Ascending aorta (tissue), 2 donors: ENCODE measurements around the gene SRGAP1. TPM values are rescaled to one million over a fixed set of nuclear protein-coding genes. Genes with fewer than 3 reads are reported as not detected.

Source experiments
- DNase-seq, 2 donors: peaks; one replicate each; pipeline ENCODE4 v3.0.0-alpha.2; 2019; ENCODE audit warnings: low spot score in 2 of 2
- H3K27ac ChIP-seq, 2 donors: fragments of 200-600 bp; sonication (generic); one replicate each; pipeline ENCODE4 v1.5.1; 2016 to 2017; ENCODE audit warnings: mild to moderate bottlenecking in 1 of 2
- H3K27me3 ChIP-seq: fragments of 200-600 bp; sonication (generic); one replicate; pipeline ENCODE4 v1.5.1; 2017
- H3K36me3 ChIP-seq, 2 donors: fragments of 200-600 bp; sonication (generic); one replicate each; pipeline ENCODE4 v1.5.1; 2016
- H3K4me1 ChIP-seq, 2 donors: fragments of 200-600 bp; sonication (generic); one replicate each; pipeline ENCODE4 v1.5.1; 2016 to 2017; ENCODE audit warnings: mild to moderate bottlenecking in 1 of 2
- H3K4me3 ChIP-seq, 2 donors: fragments of 200-600 bp; sonication (generic); one replicate each; pipeline ENCODE4 v1.5.1; 2016 to 2017; ENCODE audit warnings: mild to moderate bottlenecking in 1 of 2
- H3K9me3 ChIP-seq, 2 donors: fragments of 200-600 bp; sonication (generic); one replicate each; pipeline ENCODE4 v1.5.1; 2016
- intact Hi-C: fragments of 100-400 bp; cut with DNase I; formaldehyde crosslinking; loops from one replicate; pipeline ENCODE4 v1.15.1; 2023
- total RNA-seq: library from RNA; depleted of rRNA; stranded (reverse); fragments of >200 nt; gene quantifications from one replicate; pipeline ENCODE4 v1.1.0, GENCODE V29; 2016
- TF ChIP-seq, protein P1 (sequence below), 3 experiments: fragments of 200-600 bp in 2 of 3; fragments of 450-650 bp in 1 of 3; sonication (generic) in 2 of 3; IDR thresholded peaks; one replicate each; pipeline ENCODE4 v1.5.1; 2016 to 2019; ENCODE audit warnings: antibody characterized with exemption in 3 of 3, mild to moderate bottlenecking in 1 of 3, moderate library complexity in 1 of 3

The SRGAP1 gene
- total RNA-seq, 1 donor from 2014 or later, result 5.5 TPM

DNA sequence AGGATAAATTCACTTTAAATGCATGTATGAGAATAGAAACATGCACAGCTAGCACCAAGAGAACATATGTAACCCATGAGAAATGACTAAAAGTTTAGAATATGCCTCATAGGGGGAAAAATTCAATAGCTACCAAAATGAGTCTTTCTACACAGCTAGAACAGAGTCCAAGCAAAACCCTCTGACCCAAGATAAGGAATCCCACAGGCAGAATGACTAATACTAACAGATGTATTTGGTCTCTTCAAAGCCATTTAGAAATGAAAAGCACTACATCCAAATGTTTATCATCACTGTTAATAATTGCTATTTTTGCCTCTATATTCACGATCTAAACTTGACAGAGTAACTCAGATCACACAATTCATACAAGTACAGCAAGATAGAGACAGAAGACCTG lies 333.6 kb downstream of the SRGAP1 start:
- no peaks in the 10 kb centered on the region for H3K36me3 ChIP-seq
- H3K4me1 ChIP-seq, result peaks cover 0 to 9% of the 10 kb centered on the region in 2 donors
- TF ChIP-seq, protein P1, sequence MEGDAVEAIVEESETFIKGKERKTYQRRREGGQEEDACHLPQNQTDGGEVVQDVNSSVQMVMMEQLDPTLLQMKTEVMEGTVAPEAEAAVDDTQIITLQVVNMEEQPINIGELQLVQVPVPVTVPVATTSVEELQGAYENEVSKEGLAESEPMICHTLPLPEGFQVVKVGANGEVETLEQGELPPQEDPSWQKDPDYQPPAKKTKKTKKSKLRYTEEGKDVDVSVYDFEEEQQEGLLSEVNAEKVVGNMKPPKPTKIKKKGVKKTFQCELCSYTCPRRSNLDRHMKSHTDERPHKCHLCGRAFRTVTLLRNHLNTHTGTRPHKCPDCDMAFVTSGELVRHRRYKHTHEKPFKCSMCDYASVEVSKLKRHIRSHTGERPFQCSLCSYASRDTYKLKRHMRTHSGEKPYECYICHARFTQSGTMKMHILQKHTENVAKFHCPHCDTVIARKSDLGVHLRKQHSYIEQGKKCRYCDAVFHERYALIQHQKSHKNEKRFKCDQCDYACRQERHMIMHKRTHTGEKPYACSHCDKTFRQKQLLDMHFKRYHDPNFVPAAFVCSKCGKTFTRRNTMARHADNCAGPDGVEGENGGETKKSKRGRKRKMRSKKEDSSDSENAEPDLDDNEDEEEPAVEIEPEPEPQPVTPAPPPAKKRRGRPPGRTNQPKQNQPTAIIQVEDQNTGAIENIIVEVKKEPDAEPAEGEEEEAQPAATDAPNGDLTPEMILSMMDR (IDR thresholded peaks at IDR 0.05), result no peak
- H3K9me3 ChIP-seq, result no peaks in the 10 kb centered on the region
- DNase-seq, result no peak
- no peaks in the 10 kb centered on the region for H3K27me3 ChIP-seq
- H3K4me3 ChIP-seq, result no peak overlapping the region
- no peak overlapping the region for H3K27ac ChIP-seq
- intact Hi-C loops, result no loop called here

DNA sequence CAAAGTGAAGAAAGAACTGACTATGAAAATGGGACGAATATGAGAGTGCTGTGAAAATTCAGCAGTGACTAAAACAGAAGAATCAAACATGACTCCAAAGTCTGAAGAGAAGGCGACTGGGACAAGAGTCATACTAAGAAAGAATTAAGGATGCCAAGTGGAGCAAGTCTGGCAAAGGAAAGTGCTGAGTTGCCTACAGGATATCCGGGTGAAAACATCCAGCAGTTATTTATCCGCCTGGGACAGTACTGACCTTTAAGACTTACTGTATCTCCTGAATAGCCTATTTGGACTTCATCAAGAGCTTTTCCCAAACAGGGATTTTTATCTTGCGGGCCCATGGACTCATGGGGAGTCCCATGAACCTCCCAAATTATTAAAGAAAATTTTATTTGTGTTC lies 336.5 kb downstream of the SRGAP1 start:
- H3K36me3 ChIP-seq, result no peaks in the 10 kb centered on the region
- H3K4me1 ChIP-seq, result peaks cover 0 to 9% of the 10 kb centered on the region in 2 donors
- H3K9me3 ChIP-seq, result no peaks in the 10 kb centered on the region
- peak in 1 of 2 donors; percentile 74 for DNase-seq
- peak overlapping the region; percentile 73 to 84 for H3K27ac ChIP-seq
- H3K27me3 ChIP-seq, result no peaks in the 10 kb centered on the region
- H3K4me3 ChIP-seq, result peak overlapping the region in 1 of 2 donors; percentile 48
- intact Hi-C loops, result loop anchor here (1.0 to 2.0 kb wide), 3 partner anchors 41 to 338 kb away; partner anchors contain the start of gene KICS2
- TF ChIP-seq, protein P1 (IDR thresholded peaks at IDR 0.05), result no peak

GRCh38 chr12:64181430-64182291 lies 337.2 kb downstream of the SRGAP1 start:
- H3K9me3 ChIP-seq, result no peaks in the 10 kb centered on the region
- TF ChIP-seq, protein P1 (IDR thresholded peaks at IDR 0.05), result peak; percentile 22 to 58 (median 35)
- H3K36me3 ChIP-seq, result no peaks in the 10 kb centered on the region
- intact Hi-C loops, result loop anchor here (1.0 to 2.0 kb wide), 4 partner anchors 41 to 338 kb away; partner anchors contain the start of genes KICS2 and XPOT
- peak overlapping the region; percentile 73 to 84 for H3K27ac ChIP-seq
- peak in 1 of 2 donors; percentile 83 for DNase-seq
- H3K27me3 ChIP-seq, result no peaks in the 10 kb centered on the region
- peaks cover 0 to 9% of the 10 kb centered on the region in 2 donors for H3K4me1 ChIP-seq
- H3K4me3 ChIP-seq, result peak overlapping the region in 1 of 2 donors; percentile 48

GRCh38 chr12:64184216-64184615 lies 339.7 kb downstream of the SRGAP1 start:
- intact Hi-C loops, result no loop called here
- no peak overlapping the region for H3K4me3 ChIP-seq
- H3K36me3 ChIP-seq, result no peaks in the 10 kb centered on the region

DNA sequence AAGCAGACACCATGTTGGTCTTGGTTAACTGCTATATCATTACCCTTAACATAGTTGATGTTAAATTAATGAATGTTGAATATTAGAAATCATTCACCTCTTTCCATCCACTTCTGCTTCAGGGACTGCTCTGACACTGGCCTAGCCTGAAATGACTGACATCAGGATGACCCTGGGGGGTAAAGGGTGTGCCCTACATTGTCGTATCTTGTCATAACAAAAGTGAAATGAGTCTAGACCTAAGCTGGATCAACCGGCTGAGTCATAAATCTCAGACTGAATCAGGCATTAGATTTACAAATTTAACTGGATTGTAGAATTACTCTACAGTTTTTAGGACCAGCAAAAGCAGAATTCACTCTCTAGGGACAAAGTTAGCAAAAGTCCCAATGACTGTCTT lies 342.3 kb downstream of the SRGAP1 start:
- TF ChIP-seq, protein P1 (IDR thresholded peaks at IDR 0.05), result no peak
- no peak for DNase-seq
- H3K4me3 ChIP-seq, result no peak overlapping the region
- H3K9me3 ChIP-seq, result no peaks in the 10 kb centered on the region
- H3K36me3 ChIP-seq, result no peaks in the 10 kb centered on the region
- H3K27me3 ChIP-seq, result no peaks in the 10 kb centered on the region
- intact Hi-C loops, result no loop called here
- no peak overlapping the region for H3K27ac ChIP-seq
- H3K4me1 ChIP-seq, result peaks cover 0 to 5% of the 10 kb centered on the region in 2 donors

More at GRCh38 chr12:64184216-64184615, 339.7 kb downstream of the SRGAP1 start:
- Histone ChIP-seq H3K27ac (no peak overlapping the region), H3K27me3 (no peaks in the 10 kb centered on the region), H3K4me1 (peaks cover 0 to 9% of the 10 kb centered on the region in 2 donors), H3K9me3 (no peaks in the 10 kb centered on the region)
- TF ChIP-seq, protein P1 (IDR thresholded peaks at IDR 0.05), result no peak
- DNase-seq, result no peak
